Measurements from ENCODE around the gene ANTXR1. TPM values are rescaled to one million over a fixed set of nuclear protein-coding genes. Genes with fewer than 3 reads are reported as not detected.

ANTXR1 gene
- total RNA-seq, 2 donors from 2014 or later: 48.3 to 54.5 TPM

DNA sequence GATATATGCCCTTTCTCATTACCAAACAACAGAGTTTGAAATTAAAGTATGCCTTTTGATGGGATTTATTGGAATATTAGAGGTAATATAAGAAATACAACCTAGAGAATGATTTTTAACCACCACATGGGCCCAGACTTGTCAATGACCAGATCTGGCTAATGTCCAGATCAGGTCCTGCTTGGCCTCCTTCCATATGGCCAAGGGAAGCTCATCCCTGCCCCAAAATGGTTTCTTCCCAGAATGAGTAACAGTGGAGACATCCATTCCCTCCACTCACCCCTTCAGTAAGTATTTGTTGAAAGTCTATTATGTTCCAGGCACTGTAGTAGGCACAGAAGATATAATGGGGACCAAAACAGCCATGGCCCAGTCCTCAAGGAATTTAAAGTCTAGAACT, 54.9 kb downstream of the ANTXR1 start:
- Mint-ChIP-seq H3K4me1 (no peaks in the 10 kb centered on the region), H3K4me3 (no peak overlapping the region), H3K9me3 (no peaks in the 10 kb centered on the region), H3K36me3 (ENCODE audit: low read depth) (peaks cover 2% of the 10 kb centered on the region), H3K27me3 (ENCODE audit: insufficient read depth) (no peaks in the 10 kb centered on the region), H3K27ac (no peak overlapping the region)
- H3K27me3 ChIP-seq (ENCODE audit: control insufficient read depth, insufficient read depth, low read length, poor library complexity, severe bottlenecking): no peaks in the 10 kb centered on the region
- H3K4me1 ChIP-seq (ENCODE audit: control insufficient read depth, insufficient read depth, low read length): no peaks in the 10 kb centered on the region
- peaks cover 13% of the 10 kb centered on the region for H3K36me3 ChIP-seq (ENCODE audit: control insufficient read depth, insufficient read depth, low read length)
- TF ChIP-seq, protein P1, sequence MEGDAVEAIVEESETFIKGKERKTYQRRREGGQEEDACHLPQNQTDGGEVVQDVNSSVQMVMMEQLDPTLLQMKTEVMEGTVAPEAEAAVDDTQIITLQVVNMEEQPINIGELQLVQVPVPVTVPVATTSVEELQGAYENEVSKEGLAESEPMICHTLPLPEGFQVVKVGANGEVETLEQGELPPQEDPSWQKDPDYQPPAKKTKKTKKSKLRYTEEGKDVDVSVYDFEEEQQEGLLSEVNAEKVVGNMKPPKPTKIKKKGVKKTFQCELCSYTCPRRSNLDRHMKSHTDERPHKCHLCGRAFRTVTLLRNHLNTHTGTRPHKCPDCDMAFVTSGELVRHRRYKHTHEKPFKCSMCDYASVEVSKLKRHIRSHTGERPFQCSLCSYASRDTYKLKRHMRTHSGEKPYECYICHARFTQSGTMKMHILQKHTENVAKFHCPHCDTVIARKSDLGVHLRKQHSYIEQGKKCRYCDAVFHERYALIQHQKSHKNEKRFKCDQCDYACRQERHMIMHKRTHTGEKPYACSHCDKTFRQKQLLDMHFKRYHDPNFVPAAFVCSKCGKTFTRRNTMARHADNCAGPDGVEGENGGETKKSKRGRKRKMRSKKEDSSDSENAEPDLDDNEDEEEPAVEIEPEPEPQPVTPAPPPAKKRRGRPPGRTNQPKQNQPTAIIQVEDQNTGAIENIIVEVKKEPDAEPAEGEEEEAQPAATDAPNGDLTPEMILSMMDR (conservative IDR thresholded peaks at IDR 0.05): no peak
- no peak overlapping the region for H3K27ac ChIP-seq (ENCODE audit: low read depth, low read length)
- no peak overlapping the region for H3K9ac ChIP-seq (ENCODE audit: extremely low read depth, low read length, poor library complexity, severe bottlenecking)
- peaks cover 7% of the 10 kb centered on the region for H3K9me3 ChIP-seq (ENCODE audit: control insufficient read depth, low read length)
- DNase-seq: no peak
- no peak overlapping the region for H3K4me3 ChIP-seq (ENCODE audit: low read length)

DNA sequence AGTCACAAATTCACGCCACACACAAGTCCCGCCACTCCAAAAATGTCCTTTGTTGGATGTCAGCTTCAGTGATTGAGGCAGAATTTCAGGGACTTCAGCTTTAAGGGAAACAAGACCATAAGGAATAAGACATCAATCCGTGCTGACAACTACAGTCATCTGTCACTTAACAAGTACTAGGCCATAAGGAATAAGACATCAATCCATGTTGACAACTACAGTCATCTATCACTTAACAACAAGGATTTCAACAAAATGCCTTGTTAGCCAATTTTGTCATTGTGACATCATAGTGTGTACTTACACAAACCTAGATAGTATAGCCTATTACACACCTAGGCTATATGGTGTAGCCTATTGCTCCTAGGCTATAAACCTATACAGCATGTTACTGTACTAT, 58.0 kb downstream of the ANTXR1 start:
- H3K27me3 ChIP-seq (ENCODE audit: control insufficient read depth, insufficient read depth, low read length, poor library complexity, severe bottlenecking): no peaks in the 10 kb centered on the region
- TF ChIP-seq, protein P1 (conservative IDR thresholded peaks at IDR 0.05): no peak
- Mint-ChIP-seq H3K9me3 (no peaks in the 10 kb centered on the region), H3K4me3 (no peak overlapping the region), H3K4me1 (no peaks in the 10 kb centered on the region), H3K36me3 (ENCODE audit: low read depth) (peaks cover 7% of the 10 kb centered on the region), H3K27me3 (ENCODE audit: insufficient read depth) (no peaks in the 10 kb centered on the region), H3K27ac (no peak overlapping the region)
- peaks cover 22% of the 10 kb centered on the region for H3K36me3 ChIP-seq (ENCODE audit: control insufficient read depth, insufficient read depth, low read length)
- H3K4me1 ChIP-seq (ENCODE audit: control insufficient read depth, insufficient read depth, low read length): no peaks in the 10 kb centered on the region
- no peak overlapping the region for H3K27ac ChIP-seq (ENCODE audit: low read depth, low read length)
- no peak overlapping the region for H3K9ac ChIP-seq (ENCODE audit: extremely low read depth, low read length, poor library complexity, severe bottlenecking)
- 99 to 100% methylated on average over 1 to 3 of the region's 3 CpGs for WGBS, 2 experiments (ENCODE audit: insufficient coverage in 1 of 2, insufficient read length in 1 of 2)
- no peak overlapping the region for H3K4me3 ChIP-seq (ENCODE audit: low read length)
- H3K9me3 ChIP-seq (ENCODE audit: control insufficient read depth, low read length): no peaks in the 10 kb centered on the region
- no peak for DNase-seq

DNA sequence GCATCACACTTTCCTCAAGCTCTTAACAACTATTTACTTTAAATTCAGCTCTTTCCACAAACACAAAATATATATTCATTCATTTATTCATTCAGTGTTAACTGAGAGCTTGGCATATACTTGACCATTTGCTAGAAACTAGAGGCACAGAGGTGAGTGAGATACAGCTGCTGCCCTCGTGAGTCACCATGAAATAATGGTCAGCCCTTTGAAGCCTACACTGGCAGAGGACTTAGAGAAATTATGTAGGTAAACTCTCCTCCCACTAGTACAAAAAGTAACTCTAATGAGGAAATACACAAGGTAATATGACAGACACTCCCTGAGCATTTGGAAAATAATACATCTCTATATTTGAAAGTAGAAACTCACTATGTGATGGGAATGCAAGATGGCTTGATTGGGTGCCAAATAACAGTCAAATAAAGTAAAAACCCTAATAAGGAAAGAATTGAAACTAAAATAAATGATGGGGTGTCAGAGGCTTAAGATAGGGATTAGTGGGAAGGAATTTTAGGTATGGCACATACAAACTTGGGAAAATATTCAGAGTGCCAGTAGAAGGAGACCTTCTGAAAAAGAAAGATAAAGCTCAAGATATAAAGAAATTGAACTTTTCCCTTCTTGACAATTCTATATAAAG, 61.1 kb downstream of the ANTXR1 start:
- H3K4me1 Mint-ChIP-seq: no peaks in the 10 kb centered on the region
- H3K4me3 Mint-ChIP-seq: no peak overlapping the region
- WGBS, 2 experiments (ENCODE audit: insufficient coverage in 1 of 2, insufficient read length in 1 of 2): 94% methylated on average over 1 of the region's 1 CpG; no CpG with 5 or more reads in 1 of the 2 experiments
- no peaks in the 10 kb centered on the region for H3K9me3 ChIP-seq (ENCODE audit: control insufficient read depth, low read length)
- H3K4me3 ChIP-seq (ENCODE audit: low read length): no peak overlapping the region
- H3K9me3 Mint-ChIP-seq: no peaks in the 10 kb centered on the region
- H3K27ac Mint-ChIP-seq: no peak overlapping the region
- no peaks in the 10 kb centered on the region for H3K4me1 ChIP-seq (ENCODE audit: control insufficient read depth, insufficient read depth, low read length)
- peaks cover 23% of the 10 kb centered on the region for H3K36me3 Mint-ChIP-seq (ENCODE audit: low read depth)
- H3K27me3 ChIP-seq (ENCODE audit: control insufficient read depth, insufficient read depth, low read length, poor library complexity, severe bottlenecking): no peaks in the 10 kb centered on the region
- TF ChIP-seq, protein P1 (conservative IDR thresholded peaks at IDR 0.05): no peak
- no peak overlapping the region for H3K9ac ChIP-seq (ENCODE audit: extremely low read depth, low read length, poor library complexity, severe bottlenecking)
- DNase-seq: no peak
- peaks cover 29% of the 10 kb centered on the region for H3K36me3 ChIP-seq (ENCODE audit: control insufficient read depth, insufficient read depth, low read length)
- no peaks in the 10 kb centered on the region for H3K27me3 Mint-ChIP-seq (ENCODE audit: insufficient read depth)
- H3K27ac ChIP-seq (ENCODE audit: low read depth, low read length): no peak overlapping the region
